MV-4-11 (cell line): ENCODE data around the gene DHPS.

ENCODE experiments used
- DNase-seq: peaks from one replicate; lab custom pipeline; 2025; lab: John Stamatoyannopoulos, UW

Gene DHPS

GRCh38 chr19:12675399-12675798 lies 6.3 kb downstream of the DHPS start:
- DNase-seq = no peak

GRCh38 chr19:12672744-12673143 lies 8.9 kb downstream of the DHPS start:
- no peak for DNase-seq

- DNase-seq = no peak
Measured at GRCh38 chr19:12670159-12670928, 11.3 kb downstream of the DHPS start.

GRCh38 chr19:12669270-12670158 lies 12.2 kb downstream of the DHPS start:
- DNase-seq = peak; percentile 84

GRCh38 chr19:12668932-12669269 lies 12.8 kb downstream of the DHPS start:
- DNase-seq = peak; percentile 52

GRCh38 chr19:12668346-12668745 lies 13.3 kb downstream of the DHPS start:
- no peak for DNase-seq

GRCh38 chr19:12667731-12668302 lies 13.9 kb downstream of the DHPS start:
- DNase-seq = no peak

GRCh38 chr19:12666265-12667048 lies 15.2 kb downstream of the DHPS start, which contains the start of the genes MAN2B1 and WDR83:
MAN2B1 (minus strand) TSS chr19:12666742; CDS start chr19:12666701, 41 bp downstream.
WDR83 (plus strand) TSS chr19:12666807; CDS start chr19:12669791, 2,984 bp downstream.
- peak; percentile 81 for DNase-seq

GRCh38 chr19:12665671-12666264 lies 15.9 kb downstream of the DHPS start:
- peak; percentile 31 for DNase-seq

- peak; percentile 100 for DNase-seq
Measured at GRCh38 chr19:12665281-12665573, 16.5 kb downstream of the DHPS start.

- peak; percentile 11 for DNase-seq
Measured at GRCh38 chr19:12664406-12665280, 17.0 kb downstream of the DHPS start.

GRCh38 chr19:12660980-12661379 lies 20.7 kb downstream of the DHPS start:
- DNase-seq = no peak

GRCh38 chr19:12657966-12658365 lies 23.7 kb downstream of the DHPS start:
- DNase-seq = no peak

GRCh38 chr19:12656899-12657571 lies 24.6 kb downstream of the DHPS start:
- DNase-seq = no peak

GRCh38 chr19:12655546-12655945 lies 26.1 kb downstream of the DHPS start:
- no peak for DNase-seq

- DNase-seq = no peak
Measured at GRCh38 chr19:12652219-12652618, 29.5 kb downstream of the DHPS start.

GRCh38 chr19:12649941-12650340 lies 31.7 kb downstream of the DHPS start:
- DNase-seq = no peak

GRCh38 chr19:12648088-12648487 lies 33.6 kb downstream of the DHPS start:
- no peak for DNase-seq

- no peak for DNase-seq
Measured at GRCh38 chr19:12647490-12648071, 34.1 kb downstream of the DHPS start.

- no peak for DNase-seq
Measured at GRCh38 chr19:12647047-12647446, 34.6 kb downstream of the DHPS start.
